Keratinocyte (primary cell): ENCODE results near the gene TMCC1. TPM values are rescaled to one million over a fixed set of nuclear protein-coding genes. Genes with fewer than 3 reads are reported as not detected.

Experiments
- DNase-seq: peaks from one replicate; pipeline ENCODE4 v3.0.0-alpha.2; 2011; ENCODE audit warnings: low read depth, missing footprints, low spot score
- FAIRE-seq: peaks from 2 replicates; lab custom pipeline; 2011; peaks lifted over from hg19 to GRCh38; lab: Jason Lieb, UNC
- H2AFZ ChIP-seq: 2 replicates; pipeline ENCODE4 v1.6.0; 2012; ENCODE audit warnings: low read length, control low read depth, inconsistent platforms; ENCODE audit not compliant: control insufficient read depth
- H3K27ac ChIP-seq: 2 replicates; pipeline ENCODE4 v1.5.1; 2011; ENCODE audit warnings: low read length; ENCODE audit not compliant: control insufficient read depth, insufficient read depth
- H3K27me3 ChIP-seq: 3 replicates; pipeline ENCODE4 v1.6.0; 2011; ENCODE audit warnings: low read length; ENCODE audit not compliant: control insufficient read depth, insufficient read depth; ENCODE audit errors: extremely low read depth
- H3K36me3 ChIP-seq, 2 experiments: 2 replicates in 1 of 2; 3 replicates in 1 of 2; pipeline ENCODE4 v1.5.1; 2011; ENCODE audit warnings: low read length in 2 of 2, mild to moderate bottlenecking in 1 of 2; ENCODE audit not compliant: control insufficient read depth in 2 of 2, insufficient read depth in 2 of 2; ENCODE audit errors: extremely low read depth in 1 of 2
- H3K4me1 ChIP-seq: 3 replicates; pipeline ENCODE4 v1.5.1; 2011; ENCODE audit warnings: low read length; ENCODE audit not compliant: control insufficient read depth, insufficient read depth; ENCODE audit errors: extremely low read depth
- H3K4me2 ChIP-seq: 3 replicates; pipeline ENCODE4 v1.6.0; 2011; ENCODE audit warnings: low read depth, low read length; ENCODE audit not compliant: control insufficient read depth, insufficient read depth; ENCODE audit errors: extremely low read depth
- H3K4me3 ChIP-seq, 3 experiments: fragments of 200-600 bp in 1 of 3; sonication (generic) in 1 of 3; 2 replicates in 2 of 3; 3 replicates in 1 of 3; pipeline ENCODE4 v1.5.1; 2011 to 2016; ENCODE audit warnings: low read length in 3 of 3, mild to moderate bottlenecking in 3 of 3, control low read depth in 2 of 3, inconsistent platforms in 1 of 3, low read depth in 1 of 3, mixed read lengths in 1 of 3, mixed run types in 1 of 3, moderate library complexity in 1 of 3; ENCODE audit not compliant: control insufficient read depth in 2 of 3, insufficient read depth in 2 of 3; ENCODE audit errors: extremely low read depth in 1 of 3
- H3K79me2 ChIP-seq: 2 replicates; pipeline ENCODE4 v1.6.0; 2012; ENCODE audit warnings: low read length; ENCODE audit not compliant: control insufficient read depth, insufficient read depth
- H3K9ac ChIP-seq: 3 replicates; pipeline ENCODE4 v1.6.0; 2011; ENCODE audit warnings: low read length; ENCODE audit not compliant: control insufficient read depth, insufficient read depth; ENCODE audit errors: extremely low read depth
- H3K9me1 ChIP-seq: 3 replicates; pipeline ENCODE4 v1.6.0; 2011; ENCODE audit warnings: low read length; ENCODE audit not compliant: control insufficient read depth, insufficient read depth; ENCODE audit errors: extremely low read depth
- H3K9me3 ChIP-seq: 2 replicates; pipeline ENCODE4 v1.5.1; 2012; ENCODE audit warnings: low read depth, low read length; ENCODE audit not compliant: control insufficient read depth
- H4K20me1 ChIP-seq: 3 replicates; pipeline ENCODE4 v1.6.0; 2011; ENCODE audit warnings: low read length; ENCODE audit not compliant: control insufficient read depth, insufficient read depth; ENCODE audit errors: extremely low read depth
- CTCF ChIP-seq, 3 experiments: IDR thresholded peaks in 1 of 3; conservative IDR thresholded peaks in 1 of 3; optimal IDR thresholded peaks in 1 of 3; 2 replicates in 2 of 3; 3 replicates in 1 of 3; pipeline versions ENCODE3 to v1.5.1; 2011; ENCODE audit warnings: low read length in 3 of 3, mild to moderate bottlenecking in 3 of 3, moderate library complexity in 2 of 3, control low read depth in 1 of 3, inconsistent platforms in 1 of 3; ENCODE audit not compliant: insufficient read depth in 2 of 3; ENCODE audit errors: extremely low read depth in 1 of 3
- EZH2 ChIP-seq: IDR thresholded peaks from one replicate; pipeline ENCODE4 v1.6.1; 2012; ENCODE audit warnings: inconsistent platforms, mild to moderate bottlenecking, low read length, moderate library complexity
- dilution Hi-C: fragments of 300-500 bp; cut with MboI; formaldehyde crosslinking; loops from one replicate; pipeline ENCODE4 v1.7.0; 2020; ENCODE audit warnings: low sequenced_read_pairs; ENCODE audit not compliant: extremely low pct_ligation_motif_present
- polyA plus RNA-seq, 5 experiments: library from polyadenylated mRNA; depleted of rRNA in 3 of 5; stranded (reverse) in 3 of 5; stranded (forward) in 1 of 5; unstranded in 1 of 5; fragments of >200 nt; gene quantifications; 1 replicate in 1 of 5; 2 replicates in 3 of 5; 3 replicates in 1 of 5; pipeline versions ENCODE4 v1.2.1 to v1.2.3, GENCODE V29; 2011 to 2012; ENCODE audit warnings: missing spikeins in 2 of 5, low read depth in 1 of 5, low replicate concordance in 1 of 5

The TMCC1 gene
- polyA plus RNA-seq, 1 donor (not counting 4 experiments of a cell fraction or from before 2014, with no cell fraction given): 27.7 TPM

- DNase-seq (no peak), FAIRE-seq (no peak)
- Histone ChIP-seq H3K79me2 (peaks cover 12% of the 10 kb centered on the region), H3K4me2 (peak overlapping the region; percentile 19), H3K27ac (no peak overlapping the region), H4K20me1 (no peaks in the 10 kb centered on the region), H3K36me3 (no peaks in the 10 kb centered on the region), H3K9ac (no peak overlapping the region), H3K4me3 (no peak overlapping the region), H3K9me3 (no peaks in the 10 kb centered on the region), H2AFZ (no peak overlapping the region), H3K9me1 (no peaks in the 10 kb centered on the region), H3K4me1 (peaks cover 3% of the 10 kb centered on the region), H3K27me3 (no peaks in the 10 kb centered on the region)
- TF ChIP-seq EZH2: no peak
- no peak for TF ChIP-seq CTCF (optimal IDR thresholded peaks at IDR 0.05 in 1 of 3, IDR thresholded peaks at IDR 0.05 in 1 of 3, conservative IDR thresholded peaks at IDR 0.05 in 1 of 3; ENCODE audit: extremely low read depth in 1 of 3, insufficient read depth in 2 of 3, low read length in 3 of 3)
- dilution Hi-C loops: no loop called here
Measured at GRCh38 chr3:129812589-129812988, 80.9 kb downstream of the TMCC1 start.

- H3K9me1 ChIP-seq: no peaks in the 10 kb centered on the region
- no peaks in the 10 kb centered on the region for H4K20me1 ChIP-seq
- H3K36me3 ChIP-seq: no peaks in the 10 kb centered on the region
- H3K79me2 ChIP-seq: peaks cover 7% of the 10 kb centered on the region
- TF ChIP-seq CTCF (optimal IDR thresholded peaks at IDR 0.05 in 1 of 3, IDR thresholded peaks at IDR 0.05 in 1 of 3, conservative IDR thresholded peaks at IDR 0.05 in 1 of 3; ENCODE audit: extremely low read depth in 1 of 3, insufficient read depth in 2 of 3, low read length in 3 of 3) (no peak), EZH2 (no peak)
- no peak overlapping the region for H3K4me3 ChIP-seq
- no peak overlapping the region for H3K4me2 ChIP-seq
- no peak for FAIRE-seq
- no peak overlapping the region for H2AFZ ChIP-seq
- no peaks in the 10 kb centered on the region for H3K27me3 ChIP-seq
- H3K9me3 ChIP-seq: no peaks in the 10 kb centered on the region
- dilution Hi-C loops: no loop called here
- H3K4me1 ChIP-seq: no peaks in the 10 kb centered on the region
- no peak overlapping the region for H3K27ac ChIP-seq
- no peak overlapping the region for H3K9ac ChIP-seq
- no peak for DNase-seq
Measured at GRCh38 chr3:129809297-129809696, 84.2 kb downstream of the TMCC1 start.
